IPS-15b (cell line): ENCODE data around the gene AAGAB.
"Not testable (repeated sequence)": the region's sequence is repeated elsewhere in the genome, so short reads cannot be mapped to it uniquely, and the experiment has no call there.

ENCODE experiments used
- H3K27me3 ChIP-seq: one replicate; pipeline ENCODE4 v1.6.1; 2013; ENCODE audit warnings: low read length; ENCODE audit not compliant: control insufficient read depth, insufficient read depth
- H3K36me3 ChIP-seq: one replicate; pipeline ENCODE4 v1.6.1; 2013; ENCODE audit warnings: low read length; ENCODE audit not compliant: control insufficient read depth, insufficient read depth
- H3K4me1 ChIP-seq: one replicate; pipeline ENCODE4 v1.6.1; 2013; ENCODE audit warnings: mild to moderate bottlenecking, low read length; ENCODE audit not compliant: control insufficient read depth, insufficient read depth
- H3K4me3 ChIP-seq: one replicate; pipeline ENCODE4 v1.5.1; 2013; ENCODE audit warnings: low read depth, low read length
- H3K9ac ChIP-seq: one replicate; pipeline ENCODE4 v1.6.1; 2013; ENCODE audit warnings: low read depth, mild to moderate bottlenecking, low read length
- H3K9me3 ChIP-seq: one replicate; pipeline ENCODE4 v1.6.1; 2013; ENCODE audit warnings: mild to moderate bottlenecking, low read length; ENCODE audit not compliant: control insufficient read depth, insufficient read depth

AAGAB gene

DNA sequence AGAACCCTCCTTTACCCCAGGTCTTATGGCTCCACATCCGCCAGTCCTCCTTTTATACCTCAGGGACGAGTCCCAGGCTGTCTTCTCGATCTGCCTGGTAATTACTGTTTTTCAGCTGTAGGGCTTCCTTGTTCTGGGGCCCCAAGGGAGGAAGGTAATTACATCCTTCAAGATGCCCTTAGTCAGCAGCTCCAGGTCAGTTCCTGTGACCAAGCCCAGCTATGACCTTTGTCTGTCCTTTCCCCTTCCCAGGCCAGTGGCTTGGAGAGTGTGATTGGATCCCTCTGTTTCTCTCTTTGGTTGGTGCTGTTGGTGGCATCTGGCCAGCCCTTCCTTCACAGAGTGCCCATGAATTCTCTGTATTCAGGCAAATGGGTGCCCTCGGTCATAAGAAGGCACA lies 92.6 kb downstream of the AAGAB start:
- no peak overlapping the region for H3K4me3 ChIP-seq
- peaks cover under 1% of the 10 kb centered on the region for H3K36me3 ChIP-seq
- H3K4me1 ChIP-seq: peaks cover 19% of the 10 kb centered on the region
- H3K9ac ChIP-seq: no peak overlapping the region
- H3K27me3 ChIP-seq: no peaks in the 10 kb centered on the region
- no peaks in the 10 kb centered on the region for H3K9me3 ChIP-seq

- Histone ChIP-seq H3K9me3 (no peaks in the 10 kb centered on the region), H3K27me3 (no peaks in the 10 kb centered on the region), H3K4me3 (no peak overlapping the region), H3K9ac (no peak overlapping the region), H3K4me1 (peaks cover 15% of the 10 kb centered on the region), H3K36me3 (no peaks in the 10 kb centered on the region)
These were observed 93.0 kb downstream of the AAGAB start for GRCh38 chr15:67161412-67161811.

- H3K9ac ChIP-seq: no peak overlapping the region
- no peak overlapping the region for H3K4me3 ChIP-seq
- no peaks in the 10 kb centered on the region for H3K4me1 ChIP-seq
These were observed 96.1 kb downstream of the AAGAB start for GRCh38 chr15:67158367-67158766.

DNA sequence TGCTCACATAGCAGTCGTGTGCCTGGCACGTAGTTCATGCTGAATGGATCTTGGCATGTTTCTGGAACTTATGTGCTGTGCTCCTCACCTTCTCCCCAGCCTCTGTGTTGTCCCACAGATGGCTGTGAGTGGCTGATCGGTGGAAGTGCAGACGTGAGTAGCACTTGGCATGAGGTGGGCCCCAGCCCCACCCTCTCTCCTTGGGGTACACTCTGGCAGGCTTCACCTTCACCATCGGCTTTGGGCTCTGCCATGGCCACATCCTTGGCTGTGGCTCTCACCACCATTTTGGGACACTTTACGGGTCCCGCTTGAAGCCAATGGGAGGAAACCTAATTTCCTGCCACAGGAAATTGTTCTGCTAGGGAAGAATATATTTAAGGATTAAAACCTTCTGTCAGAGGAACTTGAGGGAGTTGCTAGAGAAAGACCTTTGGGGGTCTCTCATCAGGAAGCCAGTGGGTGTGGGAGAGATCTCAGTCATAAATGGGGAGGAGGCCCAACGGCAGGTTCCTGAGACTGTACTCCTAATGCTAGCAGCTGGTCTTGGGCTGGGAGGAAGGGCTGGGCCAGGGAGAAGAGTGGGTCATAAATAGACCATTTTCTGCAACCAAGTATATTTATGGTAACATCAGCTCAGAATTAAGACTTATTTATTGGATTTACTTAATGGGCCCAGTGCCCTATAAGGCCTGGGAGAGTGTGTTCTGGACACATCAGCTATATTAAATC lies 96.8 kb downstream of the AAGAB start:
- H3K4me3 ChIP-seq: no peak overlapping the region
- H3K4me1 ChIP-seq: peaks cover 5% of the 10 kb centered on the region
- H3K9ac ChIP-seq: no peak overlapping the region
- no peaks in the 10 kb centered on the region for H3K36me3 ChIP-seq
- no peaks in the 10 kb centered on the region for H3K9me3 ChIP-seq
- no peaks in the 10 kb centered on the region for H3K27me3 ChIP-seq

More at GRCh38 chr15:67158367-67158766, 96.1 kb downstream of the AAGAB start:
- Histone ChIP-seq H3K9me3 (no peaks in the 10 kb centered on the region), H3K36me3 (no peaks in the 10 kb centered on the region), H3K27me3 (no peaks in the 10 kb centered on the region)

DNA sequence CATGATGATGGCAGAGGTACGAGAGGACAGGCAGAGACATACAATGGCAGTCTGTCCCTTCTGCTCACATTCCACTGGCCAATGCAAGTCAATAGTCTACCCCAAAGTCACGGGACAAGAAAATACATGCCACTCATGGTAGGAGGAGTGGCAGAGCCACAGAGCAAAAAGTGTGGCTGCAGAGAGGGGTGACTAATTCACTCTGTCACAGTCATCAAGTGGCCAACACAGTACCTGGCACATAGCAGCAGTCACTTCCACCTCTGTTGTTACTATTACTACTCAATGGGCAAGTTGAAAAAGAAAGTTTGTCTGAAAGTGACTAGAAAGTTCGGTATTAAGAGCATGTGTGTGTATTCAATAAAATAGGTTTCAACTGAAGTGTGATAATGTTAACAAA lies 97.6 kb downstream of the AAGAB start:
- Histone ChIP-seq H3K9me3 (no peaks in the 10 kb centered on the region), H3K4me3 (no peak overlapping the region), H3K9ac (no peak overlapping the region), H3K27me3 (no peaks in the 10 kb centered on the region), H3K36me3 (no peaks in the 10 kb centered on the region), H3K4me1 (peaks cover 13% of the 10 kb centered on the region)

GRCh38 chr15:67156426-67156825 lies 98.0 kb downstream of the AAGAB start:
- peaks cover 13% of the 10 kb centered on the region for H3K4me1 ChIP-seq

DNA sequence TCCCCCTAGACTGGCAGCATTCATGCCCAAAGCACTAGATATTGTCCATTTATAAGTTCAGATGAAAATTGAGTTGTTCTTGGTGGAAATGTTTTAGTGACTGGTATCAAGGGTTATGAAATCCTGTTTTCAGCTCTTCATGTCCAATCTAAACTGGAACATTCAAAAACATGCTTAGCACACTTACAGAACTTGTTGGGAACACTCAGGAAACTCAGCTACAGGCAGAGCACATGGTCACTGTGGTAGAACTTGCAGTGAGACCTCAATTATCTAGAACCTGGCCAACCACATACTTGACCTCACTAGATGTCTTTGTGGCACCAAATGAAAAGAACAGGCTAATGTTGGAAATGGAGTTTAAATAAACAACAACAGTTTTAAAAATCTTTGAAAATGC lies 100.2 kb downstream of the AAGAB start:
- H3K4me1 ChIP-seq: peaks cover 26% of the 10 kb centered on the region
- no peak overlapping the region for H3K4me3 ChIP-seq
- H3K36me3 ChIP-seq: no peaks in the 10 kb centered on the region
- H3K27me3 ChIP-seq: no peaks in the 10 kb centered on the region
- no peak overlapping the region for H3K9ac ChIP-seq
- no peaks in the 10 kb centered on the region for H3K9me3 ChIP-seq

More at GRCh38 chr15:67156426-67156825, 98.0 kb downstream of the AAGAB start:
- H3K9ac ChIP-seq: no peak overlapping the region
- no peaks in the 10 kb centered on the region for H3K27me3 ChIP-seq
- no peaks in the 10 kb centered on the region for H3K9me3 ChIP-seq
- no peaks in the 10 kb centered on the region for H3K36me3 ChIP-seq
- H3K4me3 ChIP-seq: no peak overlapping the region

DNA sequence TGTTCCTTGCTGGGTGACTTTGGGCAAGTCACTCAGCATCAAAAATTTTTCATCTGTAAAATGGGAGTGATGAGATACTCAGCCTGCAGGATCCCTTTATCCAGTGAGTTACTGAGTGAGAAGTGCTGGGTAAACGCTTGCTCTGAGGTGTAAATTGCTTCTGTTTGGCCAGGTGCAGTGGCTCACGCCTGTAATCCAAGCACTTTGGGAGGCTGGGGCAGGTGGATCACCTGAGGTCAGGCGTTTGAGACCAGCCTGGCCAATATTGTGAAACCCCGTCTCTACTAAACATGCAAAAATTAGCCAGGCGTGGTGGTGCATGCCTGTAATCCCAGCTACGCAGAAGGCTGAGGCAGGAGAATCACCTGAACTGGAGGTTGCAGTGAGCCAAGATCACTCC lies 101.4 kb downstream of the AAGAB start:
- H3K36me3 ChIP-seq, H3K27me3 ChIP-seq, H3K4me3 ChIP-seq, H3K9me3 ChIP-seq, H3K9ac ChIP-seq: not testable (repeated sequence)
- H3K4me1 ChIP-seq: peaks cover 38% of the 10 kb centered on the region

DNA sequence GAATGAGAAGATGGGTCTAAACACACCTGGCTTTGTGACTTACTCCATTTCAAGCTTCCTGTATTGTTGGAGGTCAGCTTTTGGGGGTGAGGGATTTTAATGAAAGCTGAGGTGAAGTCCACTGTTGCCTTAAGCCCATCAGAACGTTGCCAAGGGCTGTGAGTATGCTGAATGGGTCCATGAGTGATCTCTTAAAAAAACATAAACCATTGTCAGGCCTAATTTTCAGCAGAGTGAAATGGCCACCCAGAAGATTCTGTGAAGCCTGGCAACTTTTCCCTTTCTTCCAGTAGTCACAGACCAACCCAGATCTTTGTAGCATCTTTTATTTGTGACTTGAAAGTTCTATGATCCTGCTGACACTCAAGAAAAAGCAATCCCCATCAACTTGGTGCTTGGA lies 102.0 kb downstream of the AAGAB start:
- no peak overlapping the region for H3K4me3 ChIP-seq
- no peaks in the 10 kb centered on the region for H3K27me3 ChIP-seq
- H3K9ac ChIP-seq: no peak overlapping the region
- H3K9me3 ChIP-seq: no peaks in the 10 kb centered on the region
- no peaks in the 10 kb centered on the region for H3K36me3 ChIP-seq
- peaks cover 40% of the 10 kb centered on the region for H3K4me1 ChIP-seq
